ENCODE results near the gene RAB44. TPM values are rescaled to one million over a fixed set of nuclear protein-coding genes. Genes with fewer than 3 reads are reported as not detected.
A peak's percentile ranks its signal among the peaks of the same experiment; 100 is the strongest.

RAB44 gene
- total RNA-seq, 1 experiment from 2014 or later, result under 0.01 TPM

- DNase-seq (ENCODE audit: low read depth), result peak; percentile 89
Observed at GRCh38 chr6:36666826-36667591, 30.6 kb upstream of the RAB44 start.

- no peak for DNase-seq (ENCODE audit: low read depth)
Observed at GRCh38 chr6:36668591-36668990, 29.0 kb upstream of the RAB44 start.

GRCh38 chr6:36669002-36669401 is 28.6 kb upstream of the RAB44 start:
- no peak for DNase-seq (ENCODE audit: low read depth)

GRCh38 chr6:36670271-36670670 is 27.4 kb upstream of the RAB44 start:
- DNase-seq (ENCODE audit: low read depth), result no peak

DNA sequence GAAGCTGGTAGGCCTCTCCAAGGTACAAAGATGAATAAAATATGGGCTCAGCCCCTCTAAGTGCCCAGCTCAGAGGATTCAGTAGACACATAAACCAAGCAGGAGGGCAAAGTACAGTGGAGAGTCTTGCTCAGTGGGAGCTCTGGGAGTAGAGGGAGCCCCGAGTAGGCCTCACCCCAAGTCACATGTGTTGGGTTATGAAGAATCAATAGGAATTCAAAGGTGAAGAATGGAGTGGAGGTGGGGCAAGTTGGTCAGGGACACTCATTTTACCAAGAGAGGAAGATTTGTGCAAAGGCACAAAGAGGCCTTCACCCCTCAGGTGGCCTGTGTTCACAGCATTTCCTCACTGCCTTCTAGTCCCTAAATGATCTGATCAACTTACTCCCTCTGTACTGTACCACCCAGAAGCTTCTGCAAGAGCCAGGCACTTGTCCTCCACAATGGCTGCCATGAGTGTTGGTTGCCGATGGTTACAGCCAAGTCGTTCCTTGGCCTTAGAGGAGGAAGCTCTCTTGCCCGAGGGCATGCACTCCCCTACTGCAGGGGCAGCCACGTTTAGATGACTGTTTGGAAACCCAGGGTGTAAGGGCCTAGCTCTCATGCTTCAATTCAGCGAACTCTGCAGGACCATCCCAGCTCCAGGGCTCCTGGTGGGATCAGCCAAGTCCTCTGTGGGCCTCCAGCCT is 25.8 kb upstream of the RAB44 start:
- no peak for DNase-seq (ENCODE audit: low read depth)

GRCh38 chr6:36673882-36674281 is 23.7 kb upstream of the RAB44 start:
- no peak for DNase-seq (ENCODE audit: low read depth)

- DNase-seq (ENCODE audit: low read depth), result no peak
Observed at GRCh38 chr6:36674942-36675341, 22.7 kb upstream of the RAB44 start.

GRCh38 chr6:36676141-36677058 is 21.2 kb upstream of the RAB44 start:
- no peak for DNase-seq (ENCODE audit: low read depth)

- DNase-seq (ENCODE audit: low read depth), result no peak
Observed at GRCh38 chr6:36677059-36677749, 20.4 kb upstream of the RAB44 start.

DNA sequence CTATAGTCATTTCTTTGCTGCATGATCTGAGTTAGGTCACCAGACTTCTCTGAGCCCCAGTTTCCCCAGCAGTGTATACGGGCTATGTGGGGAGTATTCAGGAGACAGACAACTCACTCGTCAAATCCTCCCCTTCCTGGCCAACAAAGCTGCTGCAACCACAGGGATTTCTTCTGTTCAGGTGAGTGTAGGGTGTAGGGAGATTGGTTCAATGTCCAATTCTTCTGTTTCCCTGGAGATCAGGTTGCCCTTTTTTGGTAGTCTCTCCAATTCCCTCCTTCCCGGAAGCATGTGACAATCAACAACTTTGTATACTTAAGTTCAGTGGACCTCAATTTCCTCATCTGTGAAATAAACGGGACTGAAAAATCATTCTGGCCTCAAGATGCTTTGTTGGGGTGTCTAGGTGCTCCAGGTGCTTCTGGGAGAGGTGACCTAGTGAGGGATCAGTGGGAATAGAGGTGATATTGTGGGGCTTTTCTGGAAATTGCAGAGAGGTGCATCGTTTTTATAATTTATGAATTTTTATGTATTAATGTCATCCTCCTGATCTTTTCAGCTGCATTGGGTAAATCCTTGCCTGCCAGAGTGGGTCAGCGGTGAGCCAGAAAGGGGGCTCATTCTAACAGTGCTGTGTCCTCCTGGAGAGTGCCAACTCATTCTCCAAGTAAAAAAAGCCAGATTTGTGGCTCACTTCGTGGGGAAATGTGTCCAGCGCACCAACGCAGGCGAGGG is 19.7 kb upstream of the RAB44 start:
- DNase-seq (ENCODE audit: low read depth), result no peak

GRCh38 chr6:36678488-36679042 is 19.1 kb upstream of the RAB44 start, which contains the start of gene CDKN1A:
CDKN1A (plus strand) TSS chr6:36678714; CDS start chr6:36684102, 5,388 bp downstream.
- DNase-seq (ENCODE audit: low read depth), result peak; percentile 96

GRCh38 chr6:36679043-36679833 is 18.4 kb upstream of the RAB44 start:
- DNase-seq (ENCODE audit: low read depth), result peak; percentile 82

GRCh38 chr6:36682328-36683144 is 15.1 kb upstream of the RAB44 start:
- peak; percentile 79 for DNase-seq (ENCODE audit: low read depth)

DNA sequence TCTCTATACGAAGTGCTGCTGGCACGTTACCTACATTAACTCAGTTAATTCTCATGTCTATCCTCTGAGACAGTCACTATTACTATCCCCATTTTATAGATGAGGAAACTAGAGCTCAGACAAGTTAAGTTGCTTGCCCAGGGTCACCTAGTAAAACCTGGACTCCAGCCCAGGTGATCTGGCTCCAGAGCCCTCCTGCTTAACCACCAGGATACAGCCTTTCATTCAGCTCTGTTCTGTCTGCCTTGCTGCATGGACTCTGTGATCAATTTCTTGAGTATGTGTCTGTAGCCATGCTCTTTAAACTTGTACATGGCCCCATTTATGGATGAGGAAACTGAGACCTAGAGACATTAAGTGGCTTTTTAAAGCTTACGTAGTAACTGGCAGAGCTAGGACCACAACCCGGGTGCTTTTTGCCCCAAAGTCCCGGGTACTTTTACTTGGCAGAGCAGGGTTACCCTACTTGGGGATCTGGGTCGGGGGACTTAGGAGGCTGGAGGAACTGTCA is 14.4 kb upstream of the RAB44 start:
- DNase-seq (ENCODE audit: low read depth), result no peak

GRCh38 chr6:36683656-36684446 is 13.8 kb upstream of the RAB44 start:
- no peak for DNase-seq (ENCODE audit: low read depth)

- DNase-seq (ENCODE audit: low read depth), result no peak
Observed at GRCh38 chr6:36684447-36684812, 13.2 kb upstream of the RAB44 start.

- no peak for DNase-seq (ENCODE audit: low read depth)
Observed at GRCh38 chr6:36685166-36685924, 12.3 kb upstream of the RAB44 start.

All from Daoy (cell line).